Measurements from ENCODE around the gene FBXL2.

GRCh38 chr3:33394403-33395054 lies 117.3 kb downstream of the FBXL2 start:
- TF ChIP-seq CTCF (IDR thresholded peaks at IDR 0.05) (no peak), POLR2A (IDR thresholded peaks at IDR 0.05) (no peak), POLR2AphosphoS5 (IDR thresholded peaks at IDR 0.05) (no peak)

Data from breast epithelium (tissue), 3 donors.